Muscle layer of duodenum (tissue), 2 donors: ENCODE measurements around the gene MEP1B.
A peak's percentile ranks its signal among the peaks of the same experiment; 100 is the strongest.
"Not testable (repeated sequence)": the region's sequence is repeated elsewhere in the genome, so short reads cannot be mapped to it uniquely, and the experiment has no call there.

Experiments
- H3K27ac ChIP-seq: one replicate; pipeline ENCODE4 v1.7.0; 2013; ENCODE audit warnings: mild to moderate bottlenecking, low read length
- H3K27me3 ChIP-seq: one replicate; pipeline ENCODE4 v1.7.0; 2013; ENCODE audit warnings: low read depth, mild to moderate bottlenecking, control low read depth, low read length
- H3K36me3 ChIP-seq, 2 donors: one replicate each; pipeline ENCODE4 v1.7.0; 2013; ENCODE audit warnings: low read length in 2 of 2, control low read depth in 1 of 2, mild to moderate bottlenecking in 1 of 2; ENCODE audit not compliant: insufficient read depth in 2 of 2, control insufficient read depth in 1 of 2
- H3K4me1 ChIP-seq, 2 donors: one replicate each; pipeline ENCODE4 v1.7.0; 2013; ENCODE audit warnings: low read length in 2 of 2, mild to moderate bottlenecking in 2 of 2, control low read depth in 1 of 2, moderate library complexity in 1 of 2; ENCODE audit not compliant: insufficient read depth in 2 of 2, control insufficient read depth in 1 of 2
- H3K4me3 ChIP-seq, 2 donors: one replicate each; pipeline ENCODE4 v1.7.0; 2013; ENCODE audit warnings: low read length in 2 of 2, low read depth in 1 of 2, mild to moderate bottlenecking in 1 of 2
- H3K9me3 ChIP-seq, 2 donors: one replicate each; pipeline ENCODE4 v1.7.0; 2013; ENCODE audit warnings: low read length in 2 of 2, control low read depth in 1 of 2, mild to moderate bottlenecking in 1 of 2; ENCODE audit not compliant: control insufficient read depth in 1 of 2
- donor health status: healthy.

MEP1B gene

DNA sequence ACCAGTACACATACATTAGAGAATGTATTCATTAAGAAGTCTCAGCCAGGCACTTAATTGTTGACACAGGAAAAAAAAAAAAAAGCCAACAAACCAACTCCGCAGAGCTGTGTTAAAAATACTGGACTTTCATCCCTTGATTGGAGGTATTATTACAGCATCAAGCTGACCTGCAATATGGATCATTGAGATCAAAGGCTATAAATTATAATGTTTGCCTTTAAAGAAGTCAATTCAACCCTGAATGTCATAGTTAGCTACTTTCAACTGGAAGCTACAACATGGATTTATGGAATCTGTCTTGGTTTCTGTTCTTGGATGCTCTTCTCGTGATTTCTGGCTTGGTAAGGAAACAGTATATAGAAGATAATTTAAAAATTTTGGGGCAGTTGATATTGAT, at the start of gene MEP1B:
Gene MEP1B (plus strand): TSS at position 250 of the 400 bp plus-strand sequence. CDS start 32 bp downstream, at position 282.
- Histone ChIP-seq H3K9me3 (no peaks in the 10 kb centered on the region), H3K36me3 (no peaks in the 10 kb centered on the region), H3K4me3 (peak within 1 kb of the TSS in 1 of 2 donors; percentile 31), H3K27ac (peak within 1 kb of the TSS; percentile 34), H3K27me3 (no peaks in the 10 kb centered on the region), H3K4me1 (no peaks in the 10 kb centered on the region)

DNA sequence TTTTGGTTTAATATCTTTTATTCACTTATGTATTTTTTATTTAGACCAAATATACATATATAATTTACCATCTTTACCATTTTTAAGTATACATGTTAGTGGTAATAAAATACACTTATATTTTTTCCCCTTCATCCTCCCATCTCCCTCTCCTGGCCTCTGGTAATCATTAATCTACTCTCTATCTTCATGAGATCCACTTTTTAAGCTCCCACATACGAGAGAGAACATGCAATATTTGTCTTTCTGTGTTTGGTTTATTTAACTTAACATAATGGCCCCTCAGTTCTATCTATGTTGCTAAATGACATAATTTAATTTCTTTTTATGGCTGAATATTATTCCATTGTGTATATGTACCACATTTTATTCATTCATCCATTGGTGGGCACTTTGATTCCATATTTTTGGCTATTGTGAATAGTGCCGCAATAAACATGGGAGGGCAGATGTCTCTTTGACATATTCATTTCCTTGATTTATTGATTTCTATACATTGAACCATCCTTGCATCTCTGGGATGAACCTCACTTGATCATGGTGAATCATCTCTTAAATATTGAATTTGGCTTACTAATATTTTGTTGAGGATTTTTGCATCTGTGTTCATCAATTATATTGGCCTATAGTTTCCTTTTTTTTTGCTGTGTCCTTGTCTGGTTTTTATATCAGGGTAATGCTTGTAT, 41.5 kb upstream of the MEP1B start:
- Histone ChIP-seq H3K9me3 (no peaks in the 10 kb centered on the region), H3K27me3 (no peaks in the 10 kb centered on the region), H3K4me3 (no peak overlapping the region), H3K36me3 (no peaks in the 10 kb centered on the region), H3K27ac (no peak overlapping the region), H3K4me1 (no peaks in the 10 kb centered on the region)

DNA sequence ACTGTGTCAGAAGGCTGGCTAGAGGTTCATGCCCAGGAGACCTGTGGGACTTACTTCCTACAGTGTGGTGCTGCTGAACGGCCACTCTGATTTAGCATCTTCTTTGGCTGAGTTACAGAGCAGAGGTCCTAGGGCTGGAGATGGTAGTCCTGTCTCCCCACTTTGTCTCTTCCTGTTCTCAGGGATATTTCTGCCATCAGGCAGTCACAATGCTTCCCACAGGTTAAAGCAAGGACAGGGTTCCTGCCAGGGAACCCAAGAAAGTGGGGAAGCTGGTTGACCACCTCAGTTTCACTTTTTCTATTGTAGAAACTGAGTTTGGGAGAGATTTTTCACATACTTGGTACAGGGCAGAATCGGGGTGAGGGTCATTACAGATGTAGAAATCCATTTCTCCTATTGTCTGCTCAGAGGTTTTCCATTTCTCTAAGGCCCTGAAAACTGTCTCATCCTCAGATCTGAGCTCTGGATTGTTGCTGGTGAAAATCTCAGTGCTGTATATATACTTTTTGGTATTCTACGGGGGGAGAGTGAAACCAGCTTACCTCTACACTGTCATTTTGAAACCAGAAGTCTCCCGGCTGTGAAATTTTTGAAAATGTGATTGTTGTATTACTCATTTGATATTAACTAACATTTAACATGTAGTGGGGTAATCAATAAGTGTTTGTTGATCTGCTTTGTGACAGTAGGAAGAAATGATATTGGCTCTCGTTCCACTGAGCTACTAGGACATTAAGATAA, 37.0 kb upstream of the MEP1B start:
- Histone ChIP-seq H3K27ac (no peak overlapping the region), H3K27me3 (no peaks in the 10 kb centered on the region), H3K4me3 (no peak overlapping the region), H3K36me3 (no peaks in the 10 kb centered on the region), H3K4me1 (no peaks in the 10 kb centered on the region), H3K9me3 (no peaks in the 10 kb centered on the region)

DNA sequence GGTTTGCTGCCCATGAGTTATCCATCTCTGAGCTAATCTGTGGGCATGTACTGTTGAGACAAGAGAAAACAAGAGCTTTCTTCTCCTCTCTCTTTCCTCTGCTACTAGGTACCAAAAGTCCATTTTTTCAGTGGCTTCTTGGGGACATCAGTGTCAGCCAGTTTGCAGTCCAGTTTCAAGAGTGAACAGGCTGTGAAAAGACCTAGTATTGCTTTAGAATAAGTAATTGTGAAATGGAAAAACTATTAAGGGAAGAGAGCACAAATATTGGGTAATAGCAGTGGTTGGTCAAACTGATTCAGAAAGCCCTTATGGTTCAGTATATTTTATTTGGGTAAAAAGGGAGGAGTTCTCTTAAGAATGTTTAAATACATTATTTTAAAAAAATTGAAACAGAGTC, 33.0 kb upstream of the MEP1B start:
- Histone ChIP-seq H3K27ac (no peak overlapping the region), H3K9me3 (no peaks in the 10 kb centered on the region), H3K27me3 (no peaks in the 10 kb centered on the region), H3K36me3 (no peaks in the 10 kb centered on the region), H3K4me3 (no peak overlapping the region), H3K4me1 (no peaks in the 10 kb centered on the region)

DNA sequence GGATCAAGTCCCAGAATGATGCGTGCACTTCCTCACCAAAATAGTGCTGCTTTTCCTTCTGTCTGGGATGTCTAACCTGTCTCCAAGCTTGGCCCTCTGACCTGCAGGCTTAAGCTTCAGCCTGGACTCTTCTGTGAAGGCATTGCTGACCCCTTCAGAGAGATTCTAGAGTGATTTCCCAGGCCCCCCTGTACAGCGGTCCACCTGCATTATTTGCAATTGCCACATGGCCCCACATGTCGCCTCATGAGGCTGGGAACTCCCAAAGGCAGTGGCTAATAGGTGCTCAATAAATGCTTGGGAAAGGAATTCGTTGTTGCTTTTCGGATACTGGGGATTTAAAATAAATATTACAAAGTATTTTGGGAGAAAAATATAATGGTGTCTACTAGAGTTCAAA, 32.3 kb upstream of the MEP1B start:
- H3K9me3 ChIP-seq: no peaks in the 10 kb centered on the region
- H3K36me3 ChIP-seq: no peaks in the 10 kb centered on the region
- no peaks in the 10 kb centered on the region for H3K27me3 ChIP-seq
- H3K4me1 ChIP-seq: no peaks in the 10 kb centered on the region
- H3K27ac ChIP-seq: no peak overlapping the region
- no peak overlapping the region for H3K4me3 ChIP-seq

DNA sequence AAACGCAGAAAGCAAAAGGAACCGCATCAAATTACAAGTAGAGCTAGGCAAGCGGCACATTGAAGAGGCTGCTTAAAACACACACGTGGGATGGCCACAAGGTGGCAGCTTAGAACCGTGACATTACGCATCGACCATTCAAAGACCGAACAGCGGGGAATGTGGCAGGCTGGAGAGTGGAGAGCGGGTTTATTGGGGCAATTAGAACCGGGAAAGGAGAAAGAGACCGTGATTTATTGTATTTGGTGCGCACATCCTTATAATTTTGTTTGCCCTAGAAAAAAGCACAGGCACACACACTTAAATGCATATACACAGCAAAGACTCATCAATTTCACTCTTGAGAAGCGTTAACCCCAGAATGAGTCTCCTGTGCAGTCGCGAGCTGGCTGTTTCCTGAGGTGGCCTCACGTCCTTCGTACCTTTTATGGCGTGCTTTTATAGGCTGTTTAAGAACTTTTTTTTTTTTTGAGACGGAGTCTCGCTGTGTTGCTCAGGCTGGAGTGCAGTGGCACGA, 31.7 kb upstream of the MEP1B start:
- H3K4me3 ChIP-seq: peak overlapping the region; percentile 43 to 51
- H3K36me3 ChIP-seq: no peaks in the 10 kb centered on the region
- no peak overlapping the region for H3K27ac ChIP-seq
- H3K4me1 ChIP-seq: no peaks in the 10 kb centered on the region
- no peaks in the 10 kb centered on the region for H3K9me3 ChIP-seq
- no peaks in the 10 kb centered on the region for H3K27me3 ChIP-seq

DNA sequence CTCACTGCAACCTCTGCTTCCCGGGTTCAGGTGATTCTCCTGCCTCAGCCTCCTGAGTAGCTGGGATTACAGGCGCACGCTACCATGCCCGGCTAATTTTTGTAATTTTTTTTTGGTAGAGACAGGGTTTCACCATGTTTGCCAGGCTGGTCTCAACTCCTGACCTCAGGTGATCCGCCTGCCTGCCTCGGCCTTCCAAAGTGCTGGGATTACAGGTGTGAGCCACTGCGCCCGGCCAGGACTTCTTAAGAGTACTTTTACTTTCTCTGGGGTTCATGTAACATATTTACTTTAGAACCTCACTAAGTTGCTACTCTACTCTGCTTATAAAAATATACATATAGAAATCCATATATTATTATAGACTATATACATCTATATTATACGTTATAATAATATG, 31.2 kb upstream of the MEP1B start:
- not testable (repeated sequence) for H3K27ac ChIP-seq

DNA sequence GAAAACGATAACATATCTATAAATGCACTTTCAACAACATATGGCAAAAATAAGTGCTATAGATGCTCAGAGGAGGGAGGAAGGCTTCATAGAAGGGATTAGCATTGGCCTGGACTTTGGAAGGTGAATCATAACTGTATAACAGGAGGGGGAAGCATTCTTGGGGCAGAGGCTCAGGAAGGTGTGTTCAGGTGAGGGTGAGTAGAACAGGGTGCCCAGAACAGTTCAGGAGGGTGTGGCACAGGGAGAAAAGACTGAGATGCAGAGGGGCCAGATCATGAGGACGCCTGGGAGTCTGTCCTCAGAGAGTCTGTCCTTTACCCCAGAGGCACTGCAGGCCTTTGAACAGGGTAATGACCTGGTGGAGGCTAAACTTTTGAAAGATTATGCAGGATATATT, 29.3 kb upstream of the MEP1B start:
- Histone ChIP-seq H3K4me1 (no peaks in the 10 kb centered on the region), H3K27ac (no peak overlapping the region)

More for the DNA sequence above, 31.2 kb upstream of the MEP1B start:
- peak overlapping the region; percentile 43 to 51 for H3K4me3 ChIP-seq
- not testable (repeated sequence) for H3K36me3 ChIP-seq, H3K9me3 ChIP-seq, H3K27me3 ChIP-seq, H3K4me1 ChIP-seq

DNA sequence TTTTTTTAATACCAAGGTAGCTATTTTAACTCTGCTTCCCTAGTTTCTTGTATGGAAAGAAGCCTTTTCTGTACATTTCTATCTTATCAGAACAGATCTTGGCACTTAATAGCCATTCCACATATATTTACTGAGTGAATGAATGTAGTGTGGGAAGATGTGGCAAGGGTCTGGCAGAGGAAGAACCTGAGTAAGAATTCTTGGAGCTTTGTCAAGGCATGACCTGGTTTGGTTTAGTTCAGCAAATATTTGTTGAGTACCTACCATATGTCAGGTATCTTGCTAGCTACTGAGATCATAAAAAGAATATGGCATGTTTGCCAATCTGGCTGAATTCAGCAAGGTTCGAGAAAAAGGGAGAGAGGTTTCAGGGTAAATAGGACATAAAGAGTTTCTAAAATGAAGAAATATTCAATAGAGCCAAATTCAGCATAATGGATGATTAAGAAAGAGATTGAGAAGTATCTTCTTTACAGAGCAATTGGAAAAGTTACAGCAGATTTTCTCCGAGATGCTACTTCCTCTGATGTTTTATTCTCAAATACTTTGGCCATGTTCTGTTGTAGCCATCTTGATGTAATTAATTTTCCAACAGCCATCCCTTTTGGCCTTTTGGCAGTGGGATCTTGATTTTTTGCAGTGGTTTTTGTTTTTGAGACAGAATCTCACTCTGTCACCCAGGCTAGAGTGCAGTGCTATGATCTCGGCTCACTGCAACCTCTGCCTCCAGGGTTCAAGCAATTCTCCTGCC, 21.7 kb upstream of the MEP1B start:
- H3K27me3 ChIP-seq: no peaks in the 10 kb centered on the region
- H3K36me3 ChIP-seq: no peaks in the 10 kb centered on the region
- no peaks in the 10 kb centered on the region for H3K9me3 ChIP-seq
- no peak overlapping the region for H3K4me3 ChIP-seq
- H3K27ac ChIP-seq: no peak overlapping the region
- no peaks in the 10 kb centered on the region for H3K4me1 ChIP-seq

More for the DNA sequence above, 29.3 kb upstream of the MEP1B start:
- H3K27me3 ChIP-seq: no peaks in the 10 kb centered on the region
- H3K4me3 ChIP-seq: no peak overlapping the region
- no peaks in the 10 kb centered on the region for H3K36me3 ChIP-seq
- no peaks in the 10 kb centered on the region for H3K9me3 ChIP-seq

DNA sequence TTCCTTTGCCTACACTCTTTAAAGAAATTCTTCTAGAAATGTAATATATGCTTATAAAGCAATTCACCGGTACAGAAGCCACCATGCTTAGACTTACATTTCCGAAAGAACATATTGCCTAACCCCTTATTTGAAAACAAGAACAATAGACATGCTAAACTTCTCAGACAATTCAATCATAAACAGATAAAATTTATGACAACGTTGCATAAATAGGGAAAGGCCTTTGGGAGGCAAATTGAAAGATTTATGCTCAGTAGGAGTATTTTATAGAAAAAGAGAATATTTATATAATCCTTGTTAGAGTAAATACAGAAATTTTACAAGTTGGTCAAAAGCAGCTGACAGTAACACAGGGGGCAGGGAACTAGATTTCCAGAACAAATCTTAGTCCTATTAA, 16.2 kb upstream of the MEP1B start:
- H3K9me3 ChIP-seq: no peaks in the 10 kb centered on the region
- H3K4me1 ChIP-seq: no peaks in the 10 kb centered on the region
- H3K27me3 ChIP-seq: no peaks in the 10 kb centered on the region
- H3K4me3 ChIP-seq: no peak overlapping the region
- H3K27ac ChIP-seq: no peak overlapping the region
- no peaks in the 10 kb centered on the region for H3K36me3 ChIP-seq

DNA sequence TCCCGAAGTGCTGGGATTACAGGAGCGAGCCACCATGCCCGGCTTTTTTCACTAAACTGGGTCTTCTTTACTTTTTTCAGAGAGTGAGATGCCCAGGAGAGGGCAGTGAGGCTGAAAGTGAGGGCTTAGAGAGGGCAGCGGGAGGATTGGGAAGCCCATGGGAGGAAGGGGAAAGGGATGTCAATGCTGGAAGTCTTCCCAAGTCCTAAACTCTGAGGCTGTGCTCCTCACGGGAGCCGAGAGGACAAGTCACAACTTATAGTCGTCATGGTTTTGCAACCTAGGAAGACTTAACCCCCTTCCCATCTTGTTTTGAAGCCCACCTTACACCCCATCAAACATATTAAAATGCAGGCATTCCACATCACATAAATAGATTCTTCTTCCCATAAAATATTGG, 15.1 kb upstream of the MEP1B start:
- Histone ChIP-seq H3K4me3 (no peak overlapping the region), H3K27me3 (no peaks in the 10 kb centered on the region), H3K9me3 (no peaks in the 10 kb centered on the region)

More for the DNA sequence above, 15.1 kb upstream of the MEP1B start:
- Histone ChIP-seq H3K4me1 (no peaks in the 10 kb centered on the region), H3K36me3 (no peaks in the 10 kb centered on the region), H3K27ac (no peak overlapping the region)
